HEK293 (cell line): ENCODE results near the gene RFTN1.
A peak's percentile ranks its signal among the peaks of the same experiment; 100 is the strongest.

ENCODE experiments used
- CTCF ChIA-PET: fragments of 350-600 bp; formaldehyde crosslinking; extraction: SDS; loops from one replicate; lab custom pipeline; 2021; ENCODE audit warnings: antibody characterized with exemption; lab: Yijun Ruan, JAX
- POLR2A ChIA-PET: fragments of 300-600 bp; formaldehyde crosslinking; extraction: SDS; loops from one replicate; lab custom pipeline; 2020; ENCODE audit warnings: antibody characterized with exemption, inconsistent platforms; lab: Yijun Ruan, JAX
- H3K27ac ChIP-seq: fragments of 200-500 bp; sonication (Bioruptor generic); 2 replicates; pipeline ENCODE4 v1.5.1; 2014; ENCODE audit warnings: low read depth, low read length, control low read depth, inconsistent platforms; ENCODE audit errors: extremely low read depth
- H3K36me3 ChIP-seq, 2 experiments: fragments of 200-500 bp in 1 of 2; sonication (Bioruptor generic) in 1 of 2; 1 replicate in 1 of 2; 2 replicates in 1 of 2; pipeline ENCODE4 v1.5.1; 2014 to 2017; ENCODE audit warnings: inconsistent platforms in 2 of 2, low read length in 2 of 2; ENCODE audit not compliant: control insufficient read depth in 2 of 2, insufficient read depth in 1 of 2
- H3K4me1 ChIP-seq: fragments of 200-500 bp; sonication (Bioruptor generic); 2 replicates; pipeline ENCODE4 v1.5.1; 2014; ENCODE audit warnings: mild to moderate bottlenecking, low read length, inconsistent platforms; ENCODE audit not compliant: control insufficient read depth, insufficient read depth
- H3K4me3 ChIP-seq: 2 replicates; pipeline ENCODE4 v1.5.1; 2011; ENCODE audit warnings: low read depth, mild to moderate bottlenecking, control low read depth, low read length, moderate library complexity
- H3K9me3 ChIP-seq: fragments of 200-500 bp; sonication (Bioruptor generic); 2 replicates; pipeline ENCODE4 v1.5.1; 2014; ENCODE audit warnings: low read depth, low read length, inconsistent platforms; ENCODE audit not compliant: control insufficient read depth, insufficient read depth
- CTCF ChIP-seq: fragments of 450-650 bp; formaldehyde crosslinking; IDR thresholded peaks from 2 replicates; pipeline ENCODE4 v1.5.1; 2016; ENCODE audit warnings: missing biosample characterization, missing genetic modification characterization
- IKZF3 ChIP-seq: fragments of 450-650 bp; IDR thresholded peaks from 2 replicates; pipeline ENCODE4 v1.5.0; 2018; ENCODE audit warnings: missing biosample characterization, mild to moderate bottlenecking, missing genetic modification characterization, moderate library complexity
- OSR2 ChIP-seq: fragments of 450-650 bp; formaldehyde crosslinking; IDR thresholded peaks from 2 replicates; pipeline ENCODE4 v1.5.1; 2016; ENCODE audit warnings: missing biosample characterization, missing genetic modification characterization
- PRDM1 ChIP-seq: fragments of 450-650 bp; formaldehyde crosslinking; IDR thresholded peaks from 2 replicates; pipeline ENCODE4; 2016; ENCODE audit warnings: missing biosample characterization, missing genetic modification characterization
- SALL2 ChIP-seq: fragments of 450-650 bp; formaldehyde crosslinking; IDR thresholded peaks from 2 replicates; pipeline ENCODE4 v1.5.0; 2017; ENCODE audit warnings: missing biosample characterization, mild to moderate bottlenecking, missing genetic modification characterization, borderline replicate concordance
- SP3 ChIP-seq: fragments of 450-650 bp; formaldehyde crosslinking; IDR thresholded peaks from 2 replicates; pipeline ENCODE4 v1.5.1; 2016; ENCODE audit warnings: missing biosample characterization, missing genetic modification characterization
- YY1 ChIP-seq: fragments of 450-650 bp; formaldehyde crosslinking; IDR thresholded peaks from 2 replicates; pipeline ENCODE4 v1.5.1; 2018; ENCODE audit warnings: missing biosample characterization, missing genetic modification characterization
- ZBTB17 ChIP-seq: fragments of 450-650 bp; formaldehyde crosslinking; IDR thresholded peaks from 2 replicates; pipeline ENCODE4 v1.5.1; 2016; ENCODE audit warnings: missing biosample characterization, missing genetic modification characterization
- ZBTB20 ChIP-seq: fragments of 450-650 bp; formaldehyde crosslinking; IDR thresholded peaks from 2 replicates; pipeline ENCODE4 v1.5.1; 2016; ENCODE audit warnings: missing biosample characterization, missing genetic modification characterization
- ZBTB8A ChIP-seq: fragments of 450-650 bp; formaldehyde crosslinking; IDR thresholded peaks from 2 replicates; pipeline ENCODE4 v1.5.1; 2016; ENCODE audit warnings: missing biosample characterization, missing genetic modification characterization
- ZEB2 ChIP-seq: fragments of 450-650 bp; formaldehyde crosslinking; IDR thresholded peaks from 2 replicates; pipeline ENCODE4 v1.5.1; 2016; ENCODE audit warnings: missing biosample characterization, missing genetic modification characterization
- ZNF146 ChIP-seq: fragments of 450-650 bp; formaldehyde crosslinking; IDR thresholded peaks from 2 replicates; pipeline ENCODE4 v1.5.1; 2016; ENCODE audit warnings: missing biosample characterization, missing genetic modification characterization
- ZNF16 ChIP-seq: fragments of 450-650 bp; formaldehyde crosslinking; IDR thresholded peaks from 2 replicates; pipeline ENCODE4 v1.5.1; 2016; ENCODE audit warnings: low read depth, missing biosample characterization, missing genetic modification characterization
- ZNF174 ChIP-seq: fragments of 450-650 bp; formaldehyde crosslinking; IDR thresholded peaks from 2 replicates; pipeline ENCODE4 v1.5.0; 2017; ENCODE audit warnings: missing biosample characterization, mild to moderate bottlenecking, missing genetic modification characterization
- ZNF184 ChIP-seq: fragments of 450-650 bp; IDR thresholded peaks from 2 replicates; pipeline ENCODE4 v1.5.1; 2018; ENCODE audit warnings: missing biosample characterization, mild to moderate bottlenecking, missing genetic modification characterization
- ZNF488 ChIP-seq: fragments of 450-650 bp; formaldehyde crosslinking; IDR thresholded peaks from 2 replicates; pipeline ENCODE4 v1.5.1; 2016; ENCODE audit warnings: missing biosample characterization, missing genetic modification characterization
- ZNF514 ChIP-seq: fragments of 450-650 bp; formaldehyde crosslinking; IDR thresholded peaks from 2 replicates; pipeline ENCODE4 v1.5.1; 2016; ENCODE audit warnings: missing biosample characterization, missing genetic modification characterization
- ZNF654 ChIP-seq: fragments of 450-650 bp; formaldehyde crosslinking; IDR thresholded peaks from 2 replicates; pipeline ENCODE4 v1.5.1; 2016; ENCODE audit warnings: low read depth, missing biosample characterization, missing genetic modification characterization
- ZNF658 ChIP-seq: fragments of 450-650 bp; formaldehyde crosslinking; IDR thresholded peaks from 2 replicates; pipeline ENCODE4; 2016; ENCODE audit warnings: missing biosample characterization, missing genetic modification characterization
- TF ChIP-seq, protein P1 (sequence below): sonication (generic); formaldehyde crosslinking; IDR thresholded peaks from 2 replicates; pipeline ENCODE4 v1.8.1; 2022; ENCODE audit warnings: mild to moderate bottlenecking, moderate library complexity, missing genetic modification reagents
- TF ChIP-seq, protein P2 (sequence below): fragments of 450-650 bp; formaldehyde crosslinking; IDR thresholded peaks from 2 replicates; pipeline ENCODE4 v1.5.1; 2016; ENCODE audit warnings: missing biosample characterization, missing genetic modification characterization
- TF ChIP-seq, protein P3 (sequence below): fragments of 450-650 bp; formaldehyde crosslinking; conservative IDR thresholded peaks from 2 replicates; pipeline ENCODE4 v1.5.1; 2016; ENCODE audit warnings: low read depth, missing biosample characterization, missing genetic modification characterization
- TF ChIP-seq, protein P4 (sequence below): fragments of 450-650 bp; formaldehyde crosslinking; IDR thresholded peaks from 2 replicates; pipeline ENCODE4 v1.5.1; 2016; ENCODE audit warnings: missing biosample characterization, missing genetic modification characterization

Gene RFTN1

DNA sequence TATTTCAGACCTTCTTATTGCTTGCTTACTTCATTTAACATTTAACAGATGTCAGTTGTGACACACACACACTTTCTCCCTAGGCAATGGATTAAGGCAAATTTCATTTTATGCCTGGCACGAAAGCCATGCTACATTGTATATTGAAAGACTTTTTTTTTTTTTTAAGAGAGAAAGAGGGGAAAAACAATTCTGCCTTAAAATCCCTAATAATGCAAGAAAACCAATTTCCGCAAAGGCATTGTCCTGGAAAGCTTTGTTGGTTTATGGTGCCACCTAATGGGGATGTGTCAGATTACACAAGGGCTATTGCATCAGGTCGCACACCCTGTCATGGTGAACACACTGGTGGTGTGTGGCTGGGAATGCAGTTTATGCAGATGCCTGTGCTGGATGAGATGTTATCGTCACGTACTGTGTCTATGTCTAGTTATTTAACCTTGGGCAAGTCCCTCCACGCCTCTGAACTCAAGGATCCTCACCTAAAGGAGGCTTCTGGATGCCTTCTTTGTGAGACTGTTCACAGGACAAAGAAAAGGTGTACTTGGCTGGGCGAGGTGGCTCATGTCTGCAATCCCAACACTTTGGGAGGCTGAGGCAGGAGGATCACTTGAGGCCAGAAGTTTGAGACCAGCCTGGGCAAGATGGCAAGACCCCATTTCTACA is 37.3 kb upstream of the RFTN1 start:
- Histone ChIP-seq H3K36me3 (no peaks in the 10 kb centered on the region), H3K4me3 (no peak overlapping the region), H3K9me3 (no peaks in the 10 kb centered on the region), H3K4me1 (no peaks in the 10 kb centered on the region), H3K27ac (no peak overlapping the region)
- ChIA-PET POLR2A (no interaction called here), CTCF (interaction anchor here (0.6 to 3.9 kb wide), 26 partner anchors 12 to 1335 kb away, joined by 3 to 67 read pairs (median 4); no protein-coding TSS in a partner anchor)
- no peak for TF ChIP-seq YY1 (tag by site-specific recombination)
- TF ChIP-seq ZNF16 = no peak
- TF ChIP-seq, protein P1, sequence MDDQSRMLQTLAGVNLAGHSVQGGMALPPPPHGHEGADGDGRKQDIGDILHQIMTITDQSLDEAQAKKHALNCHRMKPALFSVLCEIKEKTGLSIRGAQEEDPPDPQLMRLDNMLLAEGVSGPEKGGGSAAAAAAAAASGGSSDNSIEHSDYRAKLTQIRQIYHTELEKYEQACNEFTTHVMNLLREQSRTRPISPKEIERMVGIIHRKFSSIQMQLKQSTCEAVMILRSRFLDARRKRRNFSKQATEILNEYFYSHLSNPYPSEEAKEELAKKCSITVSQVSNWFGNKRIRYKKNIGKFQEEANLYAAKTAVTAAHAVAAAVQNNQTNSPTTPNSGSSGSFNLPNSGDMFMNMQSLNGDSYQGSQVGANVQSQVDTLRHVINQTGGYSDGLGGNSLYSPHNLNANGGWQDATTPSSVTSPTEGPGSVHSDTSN (CRISPR knock-in tag) = no peak
- TF ChIP-seq ZNF488 (tag by site-specific recombination) = no peak
- TF ChIP-seq CTCF = peak; percentile 85
- no peak for TF ChIP-seq ZBTB8A
- TF ChIP-seq, protein P2, sequence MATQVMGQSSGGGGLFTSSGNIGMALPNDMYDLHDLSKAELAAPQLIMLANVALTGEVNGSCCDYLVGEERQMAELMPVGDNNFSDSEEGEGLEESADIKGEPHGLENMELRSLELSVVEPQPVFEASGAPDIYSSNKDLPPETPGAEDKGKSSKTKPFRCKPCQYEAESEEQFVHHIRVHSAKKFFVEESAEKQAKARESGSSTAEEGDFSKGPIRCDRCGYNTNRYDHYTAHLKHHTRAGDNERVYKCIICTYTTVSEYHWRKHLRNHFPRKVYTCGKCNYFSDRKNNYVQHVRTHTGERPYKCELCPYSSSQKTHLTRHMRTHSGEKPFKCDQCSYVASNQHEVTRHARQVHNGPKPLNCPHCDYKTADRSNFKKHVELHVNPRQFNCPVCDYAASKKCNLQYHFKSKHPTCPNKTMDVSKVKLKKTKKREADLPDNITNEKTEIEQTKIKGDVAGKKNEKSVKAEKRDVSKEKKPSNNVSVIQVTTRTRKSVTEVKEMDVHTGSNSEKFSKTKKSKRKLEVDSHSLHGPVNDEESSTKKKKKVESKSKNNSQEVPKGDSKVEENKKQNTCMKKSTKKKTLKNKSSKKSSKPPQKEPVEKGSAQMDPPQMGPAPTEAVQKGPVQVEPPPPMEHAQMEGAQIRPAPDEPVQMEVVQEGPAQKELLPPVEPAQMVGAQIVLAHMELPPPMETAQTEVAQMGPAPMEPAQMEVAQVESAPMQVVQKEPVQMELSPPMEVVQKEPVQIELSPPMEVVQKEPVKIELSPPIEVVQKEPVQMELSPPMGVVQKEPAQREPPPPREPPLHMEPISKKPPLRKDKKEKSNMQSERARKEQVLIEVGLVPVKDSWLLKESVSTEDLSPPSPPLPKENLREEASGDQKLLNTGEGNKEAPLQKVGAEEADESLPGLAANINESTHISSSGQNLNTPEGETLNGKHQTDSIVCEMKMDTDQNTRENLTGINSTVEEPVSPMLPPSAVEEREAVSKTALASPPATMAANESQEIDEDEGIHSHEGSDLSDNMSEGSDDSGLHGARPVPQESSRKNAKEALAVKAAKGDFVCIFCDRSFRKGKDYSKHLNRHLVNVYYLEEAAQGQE (tag by site-specific recombination) = no peak
- peak; percentile 99 for TF ChIP-seq ZNF654
- TF ChIP-seq PRDM1 (tag by site-specific recombination) = no peak
- TF ChIP-seq ZNF184 (tag by site-specific recombination) = no peak
- TF ChIP-seq SP3 (tag by site-specific recombination) = no peak
- no peak for TF ChIP-seq ZEB2
- TF ChIP-seq ZNF146 (tag by site-specific recombination) = no peak
- no peak for TF ChIP-seq ZNF658 (tag by site-specific recombination)
- no peak for TF ChIP-seq ZNF174
- TF ChIP-seq ZBTB20 (tag by site-specific recombination) = peak; percentile 79
- TF ChIP-seq, protein P3, sequence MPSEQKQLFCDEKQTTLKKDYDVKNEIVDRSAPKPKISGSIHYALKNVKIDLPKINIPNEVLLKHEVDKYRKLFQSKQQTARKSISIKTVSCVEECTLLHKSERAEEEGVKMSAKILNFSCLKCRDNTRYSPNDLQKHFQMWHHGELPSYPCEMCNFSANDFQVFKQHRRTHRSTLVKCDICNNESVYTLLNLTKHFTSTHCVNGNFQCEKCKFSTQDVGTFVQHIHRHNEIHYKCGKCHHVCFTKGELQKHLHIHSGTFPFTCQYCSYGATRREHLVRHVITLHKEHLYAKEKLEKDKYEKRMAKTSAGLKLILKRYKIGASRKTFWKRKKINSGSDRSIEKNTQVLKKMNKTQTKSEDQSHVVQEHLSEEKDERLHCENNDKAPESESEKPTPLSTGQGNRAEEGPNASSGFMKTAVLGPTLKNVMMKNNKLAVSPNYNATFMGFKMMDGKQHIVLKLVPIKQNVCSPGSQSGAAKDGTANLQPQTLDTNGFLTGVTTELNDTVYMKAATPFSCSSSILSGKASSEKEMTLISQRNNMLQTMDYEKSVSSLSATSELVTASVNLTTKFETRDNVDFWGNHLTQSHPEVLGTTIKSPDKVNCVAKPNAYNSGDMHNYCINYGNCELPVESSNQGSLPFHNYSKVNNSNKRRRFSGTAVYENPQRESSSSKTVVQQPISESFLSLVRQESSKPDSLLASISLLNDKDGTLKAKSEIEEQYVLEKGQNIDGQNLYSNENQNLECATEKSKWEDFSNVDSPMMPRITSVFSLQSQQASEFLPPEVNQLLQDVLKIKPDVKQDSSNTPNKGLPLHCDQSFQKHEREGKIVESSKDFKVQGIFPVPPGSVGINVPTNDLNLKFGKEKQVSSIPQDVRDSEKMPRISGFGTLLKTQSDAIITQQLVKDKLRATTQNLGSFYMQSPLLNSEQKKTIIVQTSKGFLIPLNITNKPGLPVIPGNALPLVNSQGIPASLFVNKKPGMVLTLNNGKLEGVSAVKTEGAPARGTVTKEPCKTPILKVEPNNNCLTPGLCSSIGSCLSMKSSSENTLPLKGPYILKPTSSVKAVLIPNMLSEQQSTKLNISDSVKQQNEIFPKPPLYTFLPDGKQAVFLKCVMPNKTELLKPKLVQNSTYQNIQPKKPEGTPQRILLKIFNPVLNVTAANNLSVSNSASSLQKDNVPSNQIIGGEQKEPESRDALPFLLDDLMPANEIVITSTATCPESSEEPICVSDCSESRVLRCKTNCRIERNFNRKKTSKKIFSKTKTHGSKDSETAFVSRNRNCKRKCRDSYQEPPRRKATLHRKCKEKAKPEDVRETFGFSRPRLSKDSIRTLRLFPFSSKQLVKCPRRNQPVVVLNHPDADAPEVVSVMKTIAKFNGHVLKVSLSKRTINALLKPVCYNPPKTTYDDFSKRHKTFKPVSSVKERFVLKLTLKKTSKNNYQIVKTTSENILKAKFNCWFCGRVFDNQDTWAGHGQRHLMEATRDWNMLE = peak; percentile 45
- TF ChIP-seq ZNF514 = no peak
- TF ChIP-seq, protein P4, sequence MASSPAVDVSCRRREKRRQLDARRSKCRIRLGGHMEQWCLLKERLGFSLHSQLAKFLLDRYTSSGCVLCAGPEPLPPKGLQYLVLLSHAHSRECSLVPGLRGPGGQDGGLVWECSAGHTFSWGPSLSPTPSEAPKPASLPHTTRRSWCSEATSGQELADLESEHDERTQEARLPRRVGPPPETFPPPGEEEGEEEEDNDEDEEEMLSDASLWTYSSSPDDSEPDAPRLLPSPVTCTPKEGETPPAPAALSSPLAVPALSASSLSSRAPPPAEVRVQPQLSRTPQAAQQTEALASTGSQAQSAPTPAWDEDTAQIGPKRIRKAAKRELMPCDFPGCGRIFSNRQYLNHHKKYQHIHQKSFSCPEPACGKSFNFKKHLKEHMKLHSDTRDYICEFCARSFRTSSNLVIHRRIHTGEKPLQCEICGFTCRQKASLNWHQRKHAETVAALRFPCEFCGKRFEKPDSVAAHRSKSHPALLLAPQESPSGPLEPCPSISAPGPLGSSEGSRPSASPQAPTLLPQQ (tag by site-specific recombination) = peak; percentile 42; the same call in 1 of the 2 replicates
- TF ChIP-seq IKZF3 = no peak
- TF ChIP-seq ZBTB17 (tag by site-specific recombination) = 0 out of 2 replicates have a peak, but pooled peaks have one; percentile 15
- no peak for TF ChIP-seq OSR2
- no peak for TF ChIP-seq SALL2 (tag by site-specific recombination)
